H1 (cell line): ENCODE results near the gene AIDA. TPM values are rescaled to one million over a fixed set of nuclear protein-coding genes. Genes with fewer than 3 reads are reported as not detected.

Experiments
- CTCF ChIP-seq, 3 experiments: IDR thresholded peaks; 1 replicate in 2 of 3; 2 replicates in 1 of 3; pipeline versions ENCODE4 v1.5.1 to v1.6.1; 2011; ENCODE audit warnings: low read length in 3 of 3, mild to moderate bottlenecking in 3 of 3, inconsistent platforms in 2 of 3, low read depth in 1 of 3, moderate library complexity in 1 of 3; ENCODE audit not compliant: insufficient read depth in 1 of 3; ENCODE audit errors: control extremely low read depth in 1 of 3
- USF2 ChIP-seq: IDR thresholded peaks from 2 replicates; pipeline ENCODE4 v1.6.1; 2011; ENCODE audit warnings: low read length, improper control_type of control experiment
- polyA plus RNA-seq, 7 experiments: library from polyadenylated mRNA; depleted of rRNA in 3 of 7; stranded (reverse) in 5 of 7; unstranded in 2 of 7; fragments of >200 nt in 5 of 7; fragments of 200-250 nt in 2 of 7; gene quantifications; 1 replicate in 5 of 7; 2 replicates in 1 of 7; 4 replicates in 1 of 7; pipeline versions ENCODE4 v1.2.1 to v1.2.3, GENCODE V29; 2011 to 2013; ENCODE audit warnings: missing spikeins in 2 of 7, mixed read lengths in 2 of 7
- total RNA-seq: library from RNA; stranded (reverse); fragmentation: NEBNext Ultra II Directional; extraction: Animal tissue kit (Norgen Biotek cat#: 25700); gene quantifications from 2 replicates; pipeline ENCODE4 v1.2.1, GENCODE V29; 2021

Gene AIDA
- total and polyA plus RNA-seq, 2 of the 8 experiments (the other 6 are each of a cell fraction or from before 2014, with no cell fraction given) = 52.5 to 103 TPM

- TF ChIP-seq USF2 = no peak
- no peak for TF ChIP-seq CTCF (IDR thresholded peaks at IDR 0.05; ENCODE audit: control extremely low read depth in 1 of 3, insufficient read depth in 1 of 3, low read depth in 1 of 3, low read length in 3 of 3)
These were observed 20.2 kb upstream of the AIDA start (continued) for GRCh38 chr1:222732216-222733159.
